ENCODE measurements around the gene GALE. TPM values are rescaled to one million over a fixed set of nuclear protein-coding genes. Genes with fewer than 3 reads are reported as not detected.

Gene GALE
- total and polyA plus RNA-seq, 2 donors (not counting 3 experiments of a cell fraction or from before 2014, with no cell fraction given): 42.9 to 64.7 TPM

DNA sequence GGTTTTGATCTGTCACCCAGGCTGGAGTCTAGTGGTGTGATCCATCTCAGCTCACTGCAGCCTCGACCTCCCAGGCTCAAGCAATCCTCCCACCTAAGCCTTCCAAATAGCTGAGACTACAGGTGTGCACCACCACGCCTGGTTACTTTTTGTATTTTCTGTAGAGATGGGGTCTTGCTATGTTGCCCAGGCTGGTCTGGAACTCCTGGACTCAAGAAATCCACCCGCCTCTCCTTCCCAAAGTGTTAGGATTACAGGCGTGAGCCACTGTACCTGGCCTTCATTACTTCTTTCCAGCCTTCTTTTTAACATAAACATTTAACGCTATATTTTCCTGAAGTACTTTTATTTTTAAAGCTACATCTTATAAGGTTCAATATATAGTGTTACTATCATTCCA is 43.1 kb upstream of the GALE start:
- H4K20me1 ChIP-seq (replicated peaks; ENCODE audit: control insufficient read depth, extremely low read depth, insufficient read depth, low read length): no peaks in the 10 kb centered on the region
- intact Hi-C loops (cut with micrococcal nuclease): no loop called here
- TF ChIP-seq POLR2A (IDR thresholded peaks at IDR 0.05; ENCODE audit: low read depth, low read length) (no peak), MYC (IDR thresholded peaks at IDR 0.05; ENCODE audit: low read depth, low read length) (no peak), EZH2 (IDR thresholded peaks at IDR 0.05; ENCODE audit: borderline replicate concordance, low read depth, low read length, severe bottlenecking) (no peak), GATA2 (IDR thresholded peaks at IDR 0.05; ENCODE audit: insufficient read depth, insufficient read length, low read depth, low read length) (no peak)
- TF ChIP-seq, protein P1, sequence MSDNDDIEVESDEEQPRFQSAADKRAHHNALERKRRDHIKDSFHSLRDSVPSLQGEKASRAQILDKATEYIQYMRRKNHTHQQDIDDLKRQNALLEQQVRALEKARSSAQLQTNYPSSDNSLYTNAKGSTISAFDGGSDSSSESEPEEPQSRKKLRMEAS (IDR thresholded peaks at IDR 0.05; ENCODE audit: insufficient read depth, insufficient read length): no peak
- TF ChIP-seq, protein P2, sequence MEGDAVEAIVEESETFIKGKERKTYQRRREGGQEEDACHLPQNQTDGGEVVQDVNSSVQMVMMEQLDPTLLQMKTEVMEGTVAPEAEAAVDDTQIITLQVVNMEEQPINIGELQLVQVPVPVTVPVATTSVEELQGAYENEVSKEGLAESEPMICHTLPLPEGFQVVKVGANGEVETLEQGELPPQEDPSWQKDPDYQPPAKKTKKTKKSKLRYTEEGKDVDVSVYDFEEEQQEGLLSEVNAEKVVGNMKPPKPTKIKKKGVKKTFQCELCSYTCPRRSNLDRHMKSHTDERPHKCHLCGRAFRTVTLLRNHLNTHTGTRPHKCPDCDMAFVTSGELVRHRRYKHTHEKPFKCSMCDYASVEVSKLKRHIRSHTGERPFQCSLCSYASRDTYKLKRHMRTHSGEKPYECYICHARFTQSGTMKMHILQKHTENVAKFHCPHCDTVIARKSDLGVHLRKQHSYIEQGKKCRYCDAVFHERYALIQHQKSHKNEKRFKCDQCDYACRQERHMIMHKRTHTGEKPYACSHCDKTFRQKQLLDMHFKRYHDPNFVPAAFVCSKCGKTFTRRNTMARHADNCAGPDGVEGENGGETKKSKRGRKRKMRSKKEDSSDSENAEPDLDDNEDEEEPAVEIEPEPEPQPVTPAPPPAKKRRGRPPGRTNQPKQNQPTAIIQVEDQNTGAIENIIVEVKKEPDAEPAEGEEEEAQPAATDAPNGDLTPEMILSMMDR (IDR thresholded peaks at IDR 0.05; ENCODE audit: extremely low read depth in 1 of 2, insufficient read depth in 1 of 2, low read depth in 1 of 2, low read length in 2 of 2): no peak
- H3K4me3 ChIP-seq (replicated peaks in 1 of 3; ENCODE audit: insufficient read depth in 1 of 3, low read depth in 1 of 3, low read length in 3 of 3): no peak overlapping the region
- no peak overlapping the region for H3K27ac ChIP-seq (ENCODE audit: insufficient read depth, low read depth, low read length)
- H3K9me3 ChIP-seq (replicated peaks; ENCODE audit: control insufficient read depth, insufficient read depth, low read length): no peaks in the 10 kb centered on the region
- BruUV-seq (replicated peaks): no TSS peak
- no peaks in the 10 kb centered on the region for H3K4me1 ChIP-seq (ENCODE audit: control insufficient read depth, extremely low read depth, insufficient read depth, low read length)
- H3K27me3 ChIP-seq (ENCODE audit: control insufficient read depth in 2 of 2, insufficient read depth in 2 of 2, low read length in 2 of 2): peaks cover 6 to 7% of the 10 kb centered on the region in 2 experiments
- H3K79me2 ChIP-seq (ENCODE audit: control insufficient read depth, insufficient read depth, low read length): no peaks in the 10 kb centered on the region
- H3K9me1 ChIP-seq (replicated peaks; ENCODE audit: control insufficient read depth, extremely low read depth, insufficient read depth, low read length): no peaks in the 10 kb centered on the region
- CTCF ChIA-PET: interaction anchor here (0.8 kb wide), 1 partner anchor 306 kb away, joined by 4 read pairs; no protein-coding TSS in a partner anchor
- H2AFZ ChIP-seq (ENCODE audit: low read depth, low read length): no peak overlapping the region
- H3K4me2 ChIP-seq (ENCODE audit: insufficient read depth, low read length): no peak overlapping the region
- DNase-seq (ENCODE audit: low read depth, low spot score) (no peak), FAIRE-seq (no peak)
- POLR2A ChIA-PET: interaction anchor here (0.6 kb wide), 1 partner anchor 108 kb away, joined by 5 read pairs; no protein-coding TSS in a partner anchor
- no peak overlapping the region for H3K9ac ChIP-seq (replicated peaks; ENCODE audit: extremely low read depth, insufficient read depth, low read length)
- dilution Hi-C loops (cut with MboI; ENCODE audit: extremely low pct_ligation_motif_present, low sequenced_read_pairs): no loop called here
- H3K36me3 ChIP-seq (ENCODE audit: control insufficient read depth in 2 of 2, extremely low read depth in 1 of 2, insufficient read depth in 2 of 2, low read length in 2 of 2): no peaks in the 10 kb centered on the region

Data from endothelial cell of umbilical vein (primary cell).